ENCODE data around the gene CES1.
"Not testable (repeated sequence)": the region's sequence is repeated elsewhere in the genome, so short reads cannot be mapped to it uniquely, and the experiment has no call there.

CES1 gene
- total RNA-seq: 0 to 5.3 (median 0.21) reads per million in 17 experiments

DNA sequence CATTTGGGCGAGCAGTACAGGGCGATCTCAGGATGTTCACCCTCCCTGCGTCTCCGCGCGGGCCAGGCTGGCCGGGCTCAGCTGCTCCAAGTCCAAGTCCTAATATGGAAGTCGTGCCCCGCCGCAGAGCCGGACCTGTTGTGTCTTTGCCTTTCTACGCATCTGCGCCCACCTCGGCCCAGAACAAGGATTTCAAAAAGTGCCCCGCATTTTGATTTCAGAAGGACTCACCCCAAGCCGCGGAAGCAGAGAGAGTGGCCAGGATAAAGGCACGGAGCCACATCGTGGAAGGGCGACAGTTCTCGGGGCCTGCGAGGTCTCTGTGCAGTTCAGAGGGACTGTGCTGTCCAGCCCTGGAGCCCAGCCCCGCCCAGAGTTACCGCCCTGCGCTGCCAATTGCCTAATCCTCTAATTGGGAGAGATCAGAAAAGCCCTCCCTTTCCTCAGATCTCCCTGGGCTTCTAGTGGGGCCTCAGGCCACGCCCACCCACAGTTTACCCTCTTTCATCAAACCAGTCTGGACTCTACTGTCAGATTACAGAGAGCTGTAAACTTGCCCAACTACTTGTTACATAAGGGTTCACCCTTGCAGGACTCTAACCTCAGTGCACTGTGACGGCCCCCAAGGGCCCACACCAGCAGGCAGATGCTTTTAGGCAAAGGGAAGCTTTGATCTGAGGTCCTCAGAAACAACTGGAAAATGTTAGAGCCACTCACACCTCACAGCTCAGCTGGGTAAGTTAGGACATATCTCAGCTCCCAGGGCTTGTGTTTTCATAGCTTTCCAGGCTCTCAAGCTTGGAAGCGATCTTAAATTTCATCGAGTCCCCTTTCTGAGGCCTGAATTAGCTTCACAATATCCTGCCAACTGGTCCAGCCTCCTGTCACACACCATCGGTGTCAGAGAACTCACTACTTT lies at the start of gene CES1:
Gene CES1, minus strand, starts transcription at position 324 of the 919 bp plus-strand sequence. Its CDS starts 41 bp downstream, at position 283.
- peak in 2 of 4 experiments; percentile 15 to 29 for DNase-seq

GRCh38 chr16:55876854-55877253 lies 44.0 kb upstream of the CES1 start:
- DNase-seq: no peak

GRCh38 chr16:55875273-55875672 lies 42.4 kb upstream of the CES1 start, which contains the start of gene CES5A:
Gene CES5A, minus strand, starts transcription at chr16:55875373. Its CDS starts 152 bp downstream, at chr16:55875221.
- DNase-seq: no peak

- DNase-seq: no peak
Measured at GRCh38 chr16:55873122-55873521, 40.2 kb upstream of the CES1 start.

- no peak for DNase-seq
Measured at GRCh38 chr16:55872130-55872529, 39.2 kb upstream of the CES1 start.

DNA sequence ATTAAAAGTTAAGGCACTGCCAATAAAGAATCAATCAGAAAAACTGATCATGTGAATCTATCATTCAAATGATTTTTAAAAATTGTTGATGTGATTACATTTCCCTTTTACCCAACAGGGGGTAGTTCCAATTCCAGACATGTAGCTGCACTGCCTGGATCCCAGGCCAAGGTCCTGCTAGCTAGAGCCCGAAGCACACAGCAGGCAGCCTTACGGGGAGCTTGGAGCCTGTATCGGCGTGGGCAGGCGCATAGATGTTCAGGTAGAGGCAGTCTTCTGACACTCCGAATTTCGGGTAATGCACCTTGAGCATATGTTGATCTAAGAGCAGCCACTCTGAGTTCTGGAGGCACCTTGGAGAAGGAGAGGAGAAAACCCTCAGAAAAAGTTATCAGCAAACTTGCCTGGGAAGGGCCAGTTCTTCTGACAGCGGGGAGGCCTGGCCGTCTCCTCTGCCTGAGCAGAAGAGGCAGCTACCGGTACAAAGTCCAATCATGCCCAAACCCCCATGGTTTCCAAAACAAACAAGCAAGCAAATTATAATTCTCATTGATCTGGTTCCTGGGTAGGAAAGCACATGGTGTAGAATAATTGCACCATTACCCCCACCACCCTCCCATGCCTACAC lies 38.6 kb upstream of the CES1 start:
- DNase-seq: no peak

- no peak for DNase-seq
Measured at GRCh38 chr16:55868980-55869379, 36.1 kb upstream of the CES1 start.

DNA sequence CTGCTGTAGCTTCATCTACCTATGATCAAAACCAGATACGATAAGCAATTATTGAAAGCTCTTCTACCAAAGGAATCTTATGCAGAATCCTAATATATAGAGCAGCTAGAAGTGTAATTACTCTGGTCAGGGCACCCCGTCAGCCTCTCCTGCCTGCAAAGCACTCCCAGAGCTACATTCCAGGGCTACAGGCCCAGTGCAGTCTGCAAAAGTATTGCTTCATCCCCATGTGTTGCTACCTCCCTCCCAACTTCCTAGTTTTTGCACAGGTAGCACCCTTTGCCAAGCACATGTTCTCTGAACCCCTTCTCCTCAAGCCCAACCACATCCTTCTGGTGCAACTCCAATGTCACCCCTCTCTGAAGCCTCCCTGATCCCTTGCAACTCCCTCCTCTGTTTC lies 35.2 kb upstream of the CES1 start:
- DNase-seq: no peak

- DNase-seq: no peak
Measured at GRCh38 chr16:55861288-55861687, 28.4 kb upstream of the CES1 start.

DNA sequence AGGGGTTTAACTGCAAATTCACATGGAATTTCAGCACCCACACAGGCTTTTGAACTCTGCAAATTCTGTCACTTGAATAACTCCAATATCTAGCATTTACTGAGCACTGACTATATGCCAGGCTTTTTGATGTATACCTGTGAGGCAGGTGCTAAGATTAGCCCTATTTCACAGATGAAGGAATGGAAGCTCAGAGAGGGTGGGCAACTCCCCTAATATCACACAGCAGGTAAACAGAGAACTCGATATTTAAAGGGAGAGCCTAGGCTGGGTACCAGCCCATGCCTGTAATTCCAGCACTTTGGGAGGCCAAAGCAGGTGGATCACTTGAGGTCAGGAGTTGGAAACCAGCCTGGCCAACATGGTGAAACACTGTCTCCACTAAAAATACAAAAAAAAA lies 24.8 kb upstream of the CES1 start:
- not testable (repeated sequence) for DNase-seq

DNA sequence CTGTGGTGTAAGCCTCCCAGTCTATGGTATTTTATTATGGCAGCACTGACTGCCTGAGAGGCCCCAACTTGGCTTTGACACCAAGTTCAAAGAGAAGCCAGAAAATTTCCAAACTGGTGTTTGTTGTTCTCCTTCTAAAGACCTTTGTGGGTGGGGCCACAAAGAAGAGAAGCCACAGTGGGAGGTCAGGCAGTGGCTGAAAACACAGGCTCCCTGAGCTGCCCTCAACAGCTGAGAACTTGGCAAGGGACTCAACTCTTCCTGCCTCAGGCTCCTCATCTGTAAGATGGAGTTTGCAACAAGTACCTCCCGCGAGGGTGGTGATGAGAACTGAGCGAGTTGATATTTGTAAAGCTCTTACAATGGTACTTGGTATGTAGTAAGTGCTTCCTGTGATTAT lies 24.1 kb upstream of the CES1 start:
- no peak for DNase-seq

DNA sequence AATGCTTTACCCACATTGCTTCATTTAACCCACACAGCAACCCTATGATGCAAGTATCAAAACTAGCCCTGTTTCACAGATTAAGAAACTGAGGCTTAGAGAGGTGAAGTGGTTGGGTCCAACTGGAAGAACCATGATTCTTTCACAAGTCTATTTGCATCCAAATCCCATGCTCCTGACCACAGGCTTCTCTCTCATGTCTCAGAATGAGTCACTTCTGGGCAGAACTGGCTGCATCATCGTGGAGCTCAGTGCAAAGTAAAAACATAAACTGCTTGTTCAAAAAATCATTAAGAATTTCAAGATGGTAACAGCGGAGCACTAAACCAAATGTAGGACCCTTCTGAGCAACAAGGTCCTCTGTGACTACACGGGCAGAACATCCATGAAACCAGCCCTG lies 20.2 kb upstream of the CES1 start:
- DNase-seq: no peak

DNA sequence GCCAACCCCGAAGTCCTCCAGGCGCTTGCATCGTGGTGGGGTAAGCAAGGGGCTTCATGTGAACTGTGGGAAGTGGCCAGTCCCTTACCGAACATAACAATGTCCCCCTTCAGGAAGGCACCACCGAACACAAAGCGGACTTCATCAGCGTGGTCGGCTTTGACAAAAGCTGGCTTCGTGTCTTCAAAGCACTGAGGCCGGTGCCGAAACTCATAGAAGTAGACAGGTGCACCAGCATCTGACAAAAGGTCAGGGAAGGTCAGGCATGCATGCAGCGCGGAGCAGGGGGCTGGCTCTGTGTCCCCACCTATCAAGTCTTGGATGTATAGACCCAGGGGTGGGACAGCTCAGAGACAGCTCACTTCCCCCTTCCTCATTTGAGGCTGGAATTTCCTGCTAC lies 16.6 kb upstream of the CES1 start:
- DNase-seq: no peak

DNA sequence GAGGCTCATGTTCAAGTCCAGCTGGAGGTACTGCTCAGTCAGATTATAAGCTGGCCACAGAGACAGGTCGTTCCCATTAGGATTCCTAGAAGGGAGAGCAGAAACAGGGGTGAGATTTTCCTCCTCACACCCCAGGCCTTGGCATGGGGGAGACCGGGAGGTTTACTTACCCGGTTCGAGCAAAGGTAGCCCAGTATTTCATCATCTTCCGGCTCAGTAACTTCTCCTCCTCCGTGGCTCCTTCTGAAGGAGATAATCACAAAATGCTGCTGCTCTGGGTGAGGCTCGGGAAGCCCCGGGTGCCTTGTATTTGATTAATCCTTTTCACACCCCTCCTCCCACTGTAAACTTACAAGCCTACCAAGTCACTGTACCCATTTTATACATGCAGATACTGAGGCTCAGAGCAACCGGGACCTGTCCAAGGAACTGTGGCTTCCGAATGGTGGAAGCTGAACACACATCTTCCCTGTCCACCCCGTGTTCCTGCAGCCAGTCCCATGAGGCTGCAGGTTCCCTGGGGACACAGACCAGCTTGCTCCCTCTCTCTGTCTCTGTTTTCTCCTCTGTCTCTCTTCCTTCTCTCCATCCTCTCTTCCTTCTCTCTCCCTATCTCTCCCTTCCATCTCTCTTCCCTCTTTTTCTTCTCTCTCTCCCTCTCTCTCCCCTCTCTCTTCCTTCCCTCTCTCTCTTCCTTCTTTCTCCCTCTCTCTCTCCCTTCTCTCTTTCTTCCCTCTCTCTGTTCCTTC lies 13.9 kb upstream of the CES1 start:
- no peak for DNase-seq

DNA sequence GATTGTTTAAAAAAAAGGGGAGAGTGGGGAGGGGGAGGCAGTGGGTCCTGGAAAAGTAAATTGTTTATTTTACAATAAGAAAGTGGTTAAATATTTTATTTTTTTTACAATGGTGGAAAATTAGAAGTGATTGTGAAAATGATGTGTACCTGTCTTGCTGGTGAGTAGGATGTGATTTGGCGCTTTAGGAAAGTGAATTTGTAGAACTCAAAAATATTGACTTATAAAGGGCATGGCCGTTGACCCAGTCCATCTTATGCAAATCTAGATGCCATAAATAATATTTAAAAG lies 10.2 kb upstream of the CES1 start:
- no peak for DNase-seq

- DNase-seq: peak; percentile 54 to 82 (median 62)
Measured at GRCh38 chr16:55842369-55843104, 9.6 kb upstream of the CES1 start.

- peak; percentile 50 to 77 (median 67) for DNase-seq
Measured at GRCh38 chr16:55839115-55839514, 6.2 kb upstream of the CES1 start.

- peak in 3 of 4 experiments; percentile 24 to 45 (median 37) for DNase-seq
Measured at GRCh38 chr16:55836158-55836611, 3.3 kb upstream of the CES1 start.

DNA sequence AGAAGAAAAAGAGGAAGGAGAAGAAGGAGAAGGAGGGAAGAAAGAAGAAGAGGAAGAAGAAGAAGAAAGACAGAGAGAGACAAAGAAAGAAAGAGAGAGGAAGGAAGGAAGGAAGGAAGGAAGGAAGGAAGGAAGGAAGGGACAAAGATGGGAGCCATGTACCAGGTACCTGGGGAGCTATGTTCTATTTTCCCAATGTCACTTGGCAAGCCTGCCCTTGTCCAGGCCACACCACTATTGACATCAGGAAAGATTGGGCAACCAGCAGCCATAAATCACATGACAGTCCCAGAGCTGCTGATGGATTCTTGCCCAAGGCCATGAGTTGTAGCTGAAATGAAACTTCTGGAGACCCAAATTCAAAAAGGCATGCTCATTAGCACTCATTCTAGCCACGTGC lies 2.7 kb upstream of the CES1 start:
- DNase-seq: peak in 3 of 4 experiments; percentile 27 to 60 (median 38)

GRCh38 chr16:55835173-55835572 lies 2.3 kb upstream of the CES1 start:
- DNase-seq: not testable (repeated sequence)

DNA sequence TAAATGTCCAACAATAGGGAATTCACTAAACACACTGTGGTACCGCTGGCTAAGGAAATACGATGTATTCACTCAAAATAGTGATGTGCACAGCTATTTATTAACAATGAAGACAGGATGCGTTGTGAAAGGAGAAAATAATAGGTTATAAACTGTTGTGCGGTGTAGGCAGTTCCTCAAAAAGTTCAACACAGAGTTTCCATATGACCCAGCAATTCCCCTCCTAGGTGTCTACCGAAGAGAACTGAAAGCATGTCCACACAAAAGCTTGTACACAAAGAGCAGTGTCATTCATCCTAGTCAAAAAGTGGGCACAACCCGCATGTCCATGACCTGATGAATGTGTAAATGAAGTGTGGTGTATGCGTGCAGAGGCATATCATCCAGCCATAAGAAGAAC lies 1.2 kb upstream of the CES1 start:
- DNase-seq: peak in 1 of 4 experiments; percentile 30

- DNase-seq: no peak
Measured at GRCh38 chr16:55832425-55832772, 497 bp downstream of the CES1 start.

Measured in suppressor macrophage (primary cell).